ENCODE data around the gene SPINT1. TPM values are rescaled to one million over a fixed set of nuclear protein-coding genes. Genes with fewer than 3 reads are reported as not detected.
"Not testable (repeated sequence)": the region's sequence is repeated elsewhere in the genome, so short reads cannot be mapped to it uniquely, and the experiment has no call there.

Gene SPINT1
- total RNA-seq, 1 donor from 2014 or later: 8.0 TPM

GRCh38 chr15:40857601-40858341, 13.9 kb downstream of the SPINT1 start:
- DNase-seq (ENCODE audit: extremely low read depth, low read depth, low spot score): no peak

- no peak for DNase-seq (ENCODE audit: extremely low read depth, low read depth, low spot score)
These were observed 14.9 kb downstream of the SPINT1 start for GRCh38 chr15:40858706-40859105.

- DNase-seq (ENCODE audit: extremely low read depth, low read depth, low spot score): peak; percentile 33
These were observed 15.5 kb downstream of the SPINT1 start for GRCh38 chr15:40859206-40859851.

- DNase-seq (ENCODE audit: extremely low read depth, low read depth, low spot score): not testable (repeated sequence)
These were observed 17.3 kb downstream of the SPINT1 start for GRCh38 chr15:40861147-40861546.

- DNase-seq (ENCODE audit: extremely low read depth, low read depth, low spot score): no peak
These were observed 19.9 kb downstream of the SPINT1 start for GRCh38 chr15:40863660-40864270.

- no peak for DNase-seq (ENCODE audit: extremely low read depth, low read depth, low spot score)
These were observed 23.4 kb downstream of the SPINT1 start for GRCh38 chr15:40867199-40867598.

- no peak for DNase-seq (ENCODE audit: extremely low read depth, low read depth, low spot score)
These were observed 25.8 kb downstream of the SPINT1 start for GRCh38 chr15:40869686-40870085.

GRCh38 chr15:40870716-40871115, 26.9 kb downstream of the SPINT1 start:
- no peak for DNase-seq (ENCODE audit: extremely low read depth, low read depth, low spot score)

GRCh38 chr15:40871749-40872617, 28.1 kb downstream of the SPINT1 start:
- DNase-seq (ENCODE audit: extremely low read depth, low read depth, low spot score): no peak

- DNase-seq (ENCODE audit: extremely low read depth, low read depth, low spot score): no peak
These were observed 29.2 kb downstream of the SPINT1 start for GRCh38 chr15:40872791-40873693.

GRCh38 chr15:40873694-40874561, 30.1 kb downstream of the SPINT1 start, which contains the start of gene RHOV:
TSS of gene RHOV (minus strand) at chr15:40874234. CDS start at chr15:40874139, 95 bp downstream.
- DNase-seq (ENCODE audit: extremely low read depth, low read depth, low spot score): no peak

GRCh38 chr15:40875991-40876730, 32.3 kb downstream of the SPINT1 start:
- no peak for DNase-seq (ENCODE audit: extremely low read depth, low read depth, low spot score)

- DNase-seq (ENCODE audit: extremely low read depth, low read depth, low spot score): no peak
These were observed 33.8 kb downstream of the SPINT1 start for GRCh38 chr15:40877694-40878093.

GRCh38 chr15:40878785-40879184, 34.9 kb downstream of the SPINT1 start:
- DNase-seq (ENCODE audit: extremely low read depth, low read depth, low spot score): no peak

GRCh38 chr15:40879609-40880008, 35.8 kb downstream of the SPINT1 start:
- no peak for DNase-seq (ENCODE audit: extremely low read depth, low read depth, low spot score)

GRCh38 chr15:40881351-40881750, 37.5 kb downstream of the SPINT1 start:
- no peak for DNase-seq (ENCODE audit: extremely low read depth, low read depth, low spot score)

- no peak for DNase-seq (ENCODE audit: extremely low read depth, low read depth, low spot score)
These were observed 42.7 kb downstream of the SPINT1 start for GRCh38 chr15:40886586-40886985.

- DNase-seq (ENCODE audit: extremely low read depth, low read depth, low spot score): no peak
These were observed 45.3 kb downstream of the SPINT1 start for GRCh38 chr15:40889112-40889511.
